Endometrial microvascular endothelial cells (primary cell): Measurements from ENCODE around the gene CAMK2A. TPM values are rescaled to one million over a fixed set of nuclear protein-coding genes. Genes with fewer than 3 reads are reported as not detected.

Source experiments
- in situ Hi-C: cut with HindIII; loops from 2 replicates; pipeline ENCODE4 v1.10.0; 2017; ENCODE audit warnings: low sequenced_read_pairs, low pct_unique_long_range_greater_than_20kb; ENCODE audit errors: inconsistent ontology term
- total RNA-seq: library from RNA; depleted of rRNA; stranded (reverse); fragments of >200 nt; gene quantifications from one replicate; pipeline ENCODE4 v1.2.3, GENCODE V29; 2015; ENCODE audit errors: inconsistent ontology term

CAMK2A gene
- total RNA-seq, 1 donor from 2014 or later: not detected

- in situ Hi-C loops: loop anchor here (25.0 kb wide), 1 partner anchor 358 kb away; the partner anchor contains the start of gene MYOZ3
These were observed 15.0 kb upstream of the CAMK2A start for GRCh38 chr5:150304481-150305081.

GRCh38 chr5:150303660-150304386 is 14.2 kb upstream of the CAMK2A start:
- in situ Hi-C loops: loop anchor here (25.0 kb wide), 1 partner anchor 358 kb away; the partner anchor contains the start of gene MYOZ3

- in situ Hi-C loops: loop anchor here (25.0 kb wide), 1 partner anchor 359 kb away; the partner anchor contains the start of gene MYOZ3
These were observed 13.6 kb upstream of the CAMK2A start for GRCh38 chr5:150303070-150303615.

GRCh38 chr5:150302301-150303069 is 12.9 kb upstream of the CAMK2A start, which contains the start of gene ARSI:
TSS of gene ARSI (minus strand) at chr5:150302905. CDS start at chr5:150302373, 532 bp downstream.
- in situ Hi-C loops: loop anchor here (25.0 kb wide), 1 partner anchor 360 kb away; the partner anchor contains the start of gene MYOZ3

GRCh38 chr5:150301901-150302300 is 12.3 kb upstream of the CAMK2A start:
- in situ Hi-C loops: loop anchor here (25.0 kb wide), 1 partner anchor 360 kb away; the partner anchor contains the start of gene MYOZ3

GRCh38 chr5:150301170-150301505 is 11.6 kb upstream of the CAMK2A start:
- in situ Hi-C loops: loop anchor here (25.0 kb wide), 1 partner anchor 361 kb away; the partner anchor contains the start of gene MYOZ3

- in situ Hi-C loops: loop anchor here (25.0 kb wide), 1 partner anchor 362 kb away; the partner anchor contains the start of gene MYOZ3
These were observed 11.1 kb upstream of the CAMK2A start for GRCh38 chr5:150300496-150301169.

- in situ Hi-C loops: loop anchor here (25.0 kb wide), 1 partner anchor 363 kb away; the partner anchor contains the start of gene MYOZ3
These were observed 10.2 kb upstream of the CAMK2A start for GRCh38 chr5:150299571-150300327.

- in situ Hi-C loops: no loop called here
These were observed 9.3 kb upstream of the CAMK2A start for GRCh38 chr5:150298701-150299451.

GRCh38 chr5:150297934-150298595 is 8.5 kb upstream of the CAMK2A start:
- in situ Hi-C loops: no loop called here

- in situ Hi-C loops: no loop called here
These were observed 7.8 kb upstream of the CAMK2A start for GRCh38 chr5:150297236-150297890.

GRCh38 chr5:150296496-150296895 is 6.9 kb upstream of the CAMK2A start:
- in situ Hi-C loops: no loop called here

- in situ Hi-C loops: no loop called here
These were observed 6.3 kb upstream of the CAMK2A start for GRCh38 chr5:150295741-150296486.

GRCh38 chr5:150295172-150295634 is 5.6 kb upstream of the CAMK2A start:
- in situ Hi-C loops: no loop called here

GRCh38 chr5:150294551-150295071 is 5.0 kb upstream of the CAMK2A start:
- in situ Hi-C loops: no loop called here
